ENCODE measurements around the gene HAL.

- TF ChIP-seq CTCF (IDR thresholded peaks at IDR 0.05; ENCODE audit: low read depth, low read length): no peak
- no peak for TF ChIP-seq EZH2phosphoT487 (IDR thresholded peaks at IDR 0.05; ENCODE audit: low read depth)
Observed at GRCh38 chr12:95972832-95973456, 23.2 kb downstream of the HAL start.

All from OCI-LY3 (cell line).